HG03196 (cell line): Measurements from ENCODE around the gene KIR2DL3.
"Not testable (repeated sequence)": the region's sequence is repeated elsewhere in the genome, so short reads cannot be mapped to it uniquely, and the experiment has no call there.

Source experiments
- ATAC-seq: cut with Tn5 transposase; IDR thresholded peaks from one replicate; pipeline ENCODE4 v1.9.1; 2021; ENCODE audit not compliant: unreplicated experiment

Gene KIR2DL3

GRCh38 chr19:54741950-54742349, 3.6 kb downstream of the KIR2DL3 start:
- ATAC-seq: not testable (repeated sequence)

DNA sequence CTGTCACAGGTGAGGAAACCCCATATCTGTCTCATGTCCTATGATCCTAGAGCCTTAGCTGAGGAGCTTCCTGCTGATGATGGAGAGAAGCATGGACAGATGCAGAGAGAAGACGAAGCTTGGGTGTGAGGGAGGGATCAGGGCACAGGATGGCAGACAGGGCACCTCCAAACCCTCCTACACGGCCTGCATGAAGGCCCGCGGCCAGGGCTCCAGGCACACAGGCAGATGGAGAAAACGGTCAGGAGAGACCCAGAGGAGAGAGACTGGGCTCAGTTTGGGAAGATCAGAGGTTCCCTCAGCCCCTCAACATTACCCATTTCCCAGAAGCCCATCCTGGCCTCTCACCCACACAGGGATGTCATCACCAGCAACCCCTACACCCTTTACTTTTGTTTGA, 5.8 kb downstream of the KIR2DL3 start:
- ATAC-seq: not testable (repeated sequence)

GRCh38 chr19:54747614-54748322, 9.5 kb downstream of the KIR2DL3 start:
- not testable (repeated sequence) for ATAC-seq

GRCh38 chr19:54750276-54750675, 12.0 kb downstream of the KIR2DL3 start:
- not testable (repeated sequence) for ATAC-seq

DNA sequence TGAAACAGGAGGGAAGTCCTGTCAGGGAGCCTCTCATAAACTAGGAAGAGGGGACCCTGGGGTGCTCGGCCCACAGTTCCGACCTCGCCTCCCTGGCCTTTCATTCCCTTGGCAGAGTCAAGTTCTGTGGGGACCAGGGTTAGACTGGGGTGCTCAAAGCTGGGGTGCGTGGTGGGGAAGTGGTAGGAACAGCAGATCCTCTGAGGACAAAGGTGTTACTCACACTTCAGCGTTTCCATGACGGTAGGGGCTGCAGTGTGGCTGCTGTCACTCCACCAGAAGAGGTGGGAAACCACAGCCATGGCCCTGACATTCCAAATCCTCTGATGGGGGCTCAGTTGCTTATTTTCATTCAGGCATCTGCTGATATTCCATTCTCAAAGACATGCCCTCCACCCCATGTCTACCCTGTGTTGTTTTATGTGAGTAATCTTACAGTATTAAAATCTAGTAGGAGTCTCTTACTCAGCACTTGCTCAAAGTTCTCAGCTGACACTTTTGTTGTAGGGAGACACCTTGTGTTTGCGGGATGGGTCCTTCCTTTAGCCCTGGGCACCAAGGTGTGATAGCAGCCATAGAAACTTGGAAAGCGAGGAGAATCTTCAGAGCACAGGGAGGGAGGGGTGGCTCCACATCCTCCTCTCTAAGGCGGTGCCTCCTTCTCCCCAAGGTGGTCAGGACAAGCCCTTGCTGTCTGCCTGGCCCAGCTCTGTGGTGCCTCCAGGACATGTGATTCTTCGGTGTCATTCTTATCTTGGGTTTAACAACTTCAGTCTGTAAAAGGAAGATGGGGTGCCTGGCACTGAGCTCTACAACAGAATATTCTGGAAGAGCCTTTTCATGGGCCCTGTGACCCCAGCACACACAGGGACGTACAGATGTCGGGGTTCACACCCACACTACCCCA, 18.1 kb downstream of the KIR2DL3 start:
- ATAC-seq: not testable (repeated sequence)

DNA sequence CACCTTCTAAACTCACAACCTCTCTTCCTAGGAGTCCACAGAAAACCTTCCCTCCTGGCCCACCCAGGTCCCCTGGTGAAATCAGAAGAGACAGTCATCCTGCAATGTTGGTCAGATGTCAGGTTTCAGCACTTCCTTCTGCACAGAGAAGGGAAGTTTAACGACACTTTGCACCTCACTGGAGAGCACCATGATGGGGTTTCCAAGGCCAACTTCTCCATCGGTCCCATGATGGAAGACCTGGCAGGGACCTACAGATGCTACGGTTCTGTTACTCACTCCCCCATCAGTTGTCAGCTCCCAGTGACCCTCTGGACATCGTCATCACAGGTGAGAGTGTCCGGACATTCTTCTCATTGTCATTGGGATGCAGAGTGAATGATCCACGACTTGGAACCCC, 20.3 kb downstream of the KIR2DL3 start:
- not testable (repeated sequence) for ATAC-seq

- not testable (repeated sequence) for ATAC-seq
Observed at GRCh38 chr19:54764219-54764618, 25.9 kb downstream of the KIR2DL3 start.

GRCh38 chr19:54766464-54766863, 28.2 kb downstream of the KIR2DL3 start:
- not testable (repeated sequence) for ATAC-seq

DNA sequence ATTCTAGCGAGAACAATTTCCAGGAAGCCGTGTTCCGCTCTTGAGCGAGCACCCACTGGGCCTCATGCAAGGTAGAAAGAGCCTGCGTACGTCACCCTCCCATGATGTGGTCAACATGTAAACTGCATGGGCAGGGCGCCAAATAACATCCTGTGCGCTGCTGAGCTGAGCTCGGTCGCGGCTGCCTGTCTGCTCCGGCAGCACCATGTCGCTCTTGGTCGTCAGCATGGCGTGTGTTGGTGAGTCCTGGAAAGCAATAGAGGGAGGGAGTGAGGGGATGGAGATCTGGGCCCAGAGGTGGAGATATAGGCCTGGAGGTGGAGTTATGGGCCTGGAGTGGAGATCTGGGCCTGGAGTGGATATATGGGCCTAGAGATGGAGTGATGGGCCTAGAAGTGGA, 31.3 kb downstream of the KIR2DL3 start, which contains the start of gene KIR2DL1:
TSS of gene KIR2DL1 (plus strand) at position 148 of the 400 bp plus-strand sequence. CDS start at position 206, 58 bp downstream.
- not testable (repeated sequence) for ATAC-seq

DNA sequence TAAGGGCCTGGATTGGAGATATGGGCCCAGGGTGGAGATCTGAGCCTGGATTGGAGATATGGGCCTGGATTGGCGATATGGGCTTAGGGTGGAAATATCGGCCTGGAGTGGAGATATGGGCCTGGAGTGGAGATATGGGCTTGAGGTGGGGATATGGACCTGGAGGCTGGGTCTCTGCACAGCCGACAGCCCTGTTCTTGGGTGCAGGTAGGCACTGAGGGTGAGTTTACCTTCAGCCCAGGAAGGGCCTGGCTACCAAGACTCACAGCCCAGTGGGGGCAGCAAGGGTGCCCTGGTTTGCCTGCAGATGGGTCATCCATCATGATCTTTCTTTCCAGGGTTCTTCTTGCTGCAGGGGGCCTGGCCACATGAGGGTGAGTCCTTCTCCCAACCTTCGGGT, 32.2 kb downstream of the KIR2DL3 start:
- ATAC-seq: not testable (repeated sequence)

DNA sequence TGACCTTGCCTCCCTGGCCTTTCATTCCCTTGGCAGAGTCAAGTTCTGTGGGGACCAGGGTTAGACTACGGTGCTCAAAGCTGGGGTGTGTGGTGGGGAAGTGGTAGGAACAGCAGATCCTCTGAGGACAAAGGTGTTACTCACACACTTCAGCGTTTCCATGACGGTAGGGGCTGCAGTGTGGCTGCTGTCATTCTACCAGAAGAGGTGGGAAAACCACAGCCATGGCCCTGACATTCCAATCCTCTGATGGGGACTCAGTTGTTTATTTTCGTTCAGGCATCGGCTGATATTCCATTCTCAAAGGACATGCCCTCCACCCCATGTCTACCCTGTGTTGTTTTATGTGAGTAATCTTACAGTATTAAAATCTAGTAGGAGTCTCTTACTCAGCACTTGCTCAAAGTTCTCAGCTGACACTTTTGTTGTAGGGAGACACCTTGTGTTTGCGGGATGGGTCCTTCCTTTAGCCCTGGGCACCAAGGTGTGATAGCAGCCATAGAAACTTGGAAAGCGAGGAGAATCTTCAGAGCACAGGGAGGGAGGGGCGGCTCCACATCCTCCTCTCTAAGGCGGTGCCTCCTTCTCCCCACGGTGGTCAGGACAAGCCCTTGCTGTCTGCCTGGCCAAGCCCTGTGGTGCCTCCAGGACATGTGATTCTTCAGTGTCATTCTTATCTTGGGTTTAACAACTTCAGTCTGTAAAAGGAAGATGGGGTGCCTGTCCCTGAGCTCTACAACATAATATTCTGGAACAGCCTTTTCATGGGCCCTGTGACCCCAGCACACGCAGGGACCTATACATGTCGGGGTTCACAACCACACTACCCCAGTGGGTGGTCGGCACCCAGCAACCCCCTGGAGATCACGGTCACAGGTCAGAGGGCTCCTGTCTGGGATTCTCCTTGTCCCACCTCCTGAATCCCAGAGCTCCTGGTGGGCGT, 33.0 kb downstream of the KIR2DL3 start:
- not testable (repeated sequence) for ATAC-seq

DNA sequence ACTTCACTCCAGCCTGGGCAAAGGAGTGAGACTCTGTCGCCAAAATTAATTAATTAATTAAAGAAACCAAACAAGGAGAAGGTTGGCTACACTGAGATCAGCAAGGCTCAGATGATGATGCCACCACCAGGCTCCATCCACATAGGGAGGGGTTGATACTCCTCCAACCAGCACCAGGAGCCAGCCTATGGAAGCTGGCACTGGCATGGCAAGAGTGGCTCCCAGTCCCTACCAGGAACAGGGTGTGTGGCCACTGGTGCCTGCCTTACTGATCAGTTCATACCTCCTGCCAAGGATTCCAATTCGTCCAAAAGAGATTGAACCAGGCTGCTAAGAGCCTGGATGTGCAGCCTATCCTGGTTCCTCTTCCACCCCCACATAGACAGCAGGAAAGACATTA, 34.4 kb downstream of the KIR2DL3 start:
- not testable (repeated sequence) for ATAC-seq

DNA sequence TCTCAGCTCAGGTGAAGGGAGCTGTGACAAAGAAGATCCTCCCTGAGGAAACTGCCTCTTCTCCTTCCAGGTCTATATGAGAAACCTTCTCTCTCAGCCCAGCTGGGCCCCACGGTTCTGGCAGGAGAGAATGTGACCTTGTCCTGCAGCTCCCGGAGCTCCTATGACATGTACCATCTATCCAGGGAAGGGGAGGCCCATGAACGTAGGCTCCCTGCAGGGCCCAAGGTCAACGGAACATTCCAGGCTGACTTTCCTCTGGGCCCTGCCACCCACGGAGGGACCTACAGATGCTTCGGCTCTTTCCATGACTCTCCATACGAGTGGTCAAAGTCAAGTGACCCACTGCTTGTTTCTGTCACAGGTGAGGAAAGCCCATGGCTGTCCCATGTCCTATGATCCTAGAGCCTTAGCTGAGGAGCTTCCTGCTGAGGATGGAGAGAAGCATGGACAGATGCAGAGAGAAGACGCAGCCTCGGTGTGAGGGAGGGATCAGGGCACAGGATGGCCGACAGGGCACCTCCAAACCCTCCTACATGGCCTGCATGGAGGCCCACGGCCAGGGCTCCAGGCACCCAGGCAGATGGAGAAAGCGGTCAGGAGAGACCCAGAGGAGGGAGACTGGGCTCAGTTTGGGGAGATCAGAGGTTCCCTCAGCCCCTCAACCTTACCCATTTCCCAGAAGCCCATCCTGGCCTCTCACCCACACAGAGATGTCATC, 36.9 kb downstream of the KIR2DL3 start:
- ATAC-seq: not testable (repeated sequence)

- not testable (repeated sequence) for ATAC-seq
Observed at GRCh38 chr19:54775830-54776229, 37.5 kb downstream of the KIR2DL3 start.

DNA sequence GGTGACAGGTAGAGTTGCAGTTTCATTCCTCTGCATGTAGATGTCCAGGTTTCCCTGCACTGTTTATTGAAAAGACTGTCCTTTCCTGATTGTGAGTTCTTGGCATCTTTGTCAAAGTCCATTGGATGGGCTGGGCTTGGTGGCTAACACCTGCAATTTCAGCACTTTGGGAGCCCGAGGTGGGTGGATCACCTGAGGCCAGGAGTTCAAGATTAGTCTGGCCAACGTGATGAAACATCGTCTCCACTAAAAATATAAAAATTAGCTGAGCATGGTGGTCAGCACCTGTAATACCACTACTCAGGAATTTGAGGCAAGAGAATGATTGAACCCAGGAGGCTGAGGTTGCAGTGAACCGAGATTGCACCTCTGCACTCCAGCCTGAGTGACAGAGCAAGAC, 39.5 kb downstream of the KIR2DL3 start:
- not testable (repeated sequence) for ATAC-seq

DNA sequence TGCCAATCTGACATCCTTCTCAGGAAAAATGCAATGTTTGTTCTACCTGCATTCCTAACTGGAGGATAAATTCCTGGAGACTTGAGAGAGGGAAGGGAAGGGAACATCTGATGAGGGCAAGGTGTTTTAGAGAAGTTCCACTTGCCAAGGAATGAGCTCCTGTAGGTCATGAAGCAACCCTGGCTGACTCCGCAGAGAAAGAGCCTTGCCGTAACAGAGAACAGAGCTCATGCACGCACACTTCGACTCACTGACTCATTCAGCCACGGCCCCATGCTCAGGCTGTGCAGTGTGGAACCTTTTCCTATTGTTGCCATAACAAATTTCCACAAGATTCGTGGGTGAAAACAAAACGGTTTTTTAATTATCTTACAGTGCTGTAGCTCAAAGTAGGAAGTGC, 40.6 kb downstream of the KIR2DL3 start:
- ATAC-seq: not testable (repeated sequence)

DNA sequence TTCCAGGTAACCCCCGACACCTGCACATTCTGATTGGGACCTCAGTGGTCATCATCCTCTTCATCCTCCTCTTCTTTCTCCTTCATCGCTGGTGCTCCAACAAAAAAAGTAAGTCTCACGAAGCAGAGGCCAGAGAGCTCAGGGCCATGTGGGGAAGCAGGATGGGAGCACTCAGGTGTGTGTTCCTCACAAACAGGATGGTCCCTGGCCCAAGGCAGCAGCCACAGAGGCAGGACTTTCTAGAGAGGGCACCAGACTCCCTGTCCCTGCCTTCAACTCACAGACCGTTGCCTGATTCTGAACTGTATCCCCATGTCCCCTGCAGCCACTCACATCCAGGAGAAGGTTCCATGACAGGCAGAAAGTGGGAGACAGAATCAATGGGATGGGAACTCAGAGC, 44.6 kb downstream of the KIR2DL3 start:
- not testable (repeated sequence) for ATAC-seq

- ATAC-seq: not testable (repeated sequence)
Observed at GRCh38 chr19:54786091-54786723, 47.9 kb downstream of the KIR2DL3 start.

DNA sequence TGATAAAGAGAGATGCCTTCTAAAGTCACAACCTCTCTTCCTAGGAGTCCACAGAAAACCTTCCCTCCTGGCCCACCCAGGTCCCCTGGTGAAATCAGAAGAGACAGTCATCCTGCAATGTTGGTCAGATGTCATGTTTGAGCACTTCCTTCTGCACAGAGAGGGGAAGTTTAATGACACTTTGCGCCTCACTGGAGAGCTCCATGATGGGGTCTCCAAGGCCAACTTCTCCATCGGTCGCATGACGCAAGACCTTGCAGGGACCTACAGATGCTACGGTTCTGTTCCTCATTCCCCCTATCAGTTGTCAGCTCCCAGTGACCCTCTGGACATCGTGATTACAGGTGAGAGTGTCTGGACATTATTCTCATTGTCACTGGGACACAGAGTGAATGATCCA, 49.8 kb downstream of the KIR2DL3 start:
- not testable (repeated sequence) for ATAC-seq
